HCT116 (cell line): ENCODE data around the gene DCAF6.

ENCODE experiments used
- ATF3 ChIP-seq: IDR thresholded peaks from 2 replicates; pipeline ENCODE4 v1.6.1; 2012
- CEBPB ChIP-seq: IDR thresholded peaks from 2 replicates; pipeline ENCODE4 v1.6.1; 2012; ENCODE audit warnings: low read depth
- CTCF ChIP-seq, 3 experiments: fragments of 200-600 bp in 1 of 3; sonication (generic) in 1 of 3; IDR thresholded peaks in 2 of 3; conservative IDR thresholded peaks in 1 of 3; 2 replicates each; pipeline ENCODE4 v1.5.1; 2012 to 2017; ENCODE audit warnings: low read depth in 2 of 3, low read length in 2 of 3, antibody characterized with exemption in 1 of 3, borderline replicate concordance in 1 of 3, control low read depth in 1 of 3, mild to moderate bottlenecking in 1 of 3, mixed read lengths in 1 of 3, mixed run types in 1 of 3, moderate library complexity in 1 of 3; ENCODE audit not compliant: insufficient read depth in 1 of 3
- EGR1 ChIP-seq: IDR thresholded peaks from 2 replicates; pipeline ENCODE4 v1.6.1; 2012; ENCODE audit warnings: low read depth
- ELF1 ChIP-seq: IDR thresholded peaks from 2 replicates; pipeline ENCODE4 v1.6.1; 2012; ENCODE audit warnings: low read depth, borderline replicate concordance
- EZH2 ChIP-seq: fragments of 200-600 bp; sonication (generic); IDR thresholded peaks from 2 replicates; pipeline ENCODE4 v1.6.1; 2017; ENCODE audit warnings: antibody characterized with exemption, mixed run types
- JUND ChIP-seq: IDR thresholded peaks from 2 replicates; pipeline ENCODE4 v1.6.1; 2012
- POLR2A ChIP-seq: IDR thresholded peaks from 2 replicates; pipeline ENCODE4 v1.7.0; 2011; ENCODE audit warnings: borderline replicate concordance; ENCODE audit not compliant: insufficient read depth, insufficient read length; ENCODE audit errors: extremely low read depth
- POLR2AphosphoS5 ChIP-seq: IDR thresholded peaks from 2 replicates; pipeline ENCODE4 v1.6.1; 2011; ENCODE audit warnings: mild to moderate bottlenecking, low read depth, low read length, moderate library complexity
- REST ChIP-seq: IDR thresholded peaks from 2 replicates; pipeline ENCODE4 v1.6.1; 2012; ENCODE audit warnings: low read depth
- SIN3A ChIP-seq: IDR thresholded peaks from 2 replicates; pipeline ENCODE4 v1.6.1; 2012; ENCODE audit warnings: low read depth

- TF ChIP-seq CTCF (IDR thresholded peaks at IDR 0.05 in 2 of 3, conservative IDR thresholded peaks at IDR 0.05 in 1 of 3; ENCODE audit: borderline replicate concordance in 1 of 3, insufficient read depth in 1 of 3, low read depth in 2 of 3, low read length in 2 of 3): no peak
- TF ChIP-seq POLR2A: no peak
- no peak for TF ChIP-seq JUND
- no peak for TF ChIP-seq ATF3
- TF ChIP-seq EGR1: no peak
- TF ChIP-seq ELF1: no peak
- no peak for TF ChIP-seq POLR2AphosphoS5
- TF ChIP-seq EZH2: no peak
- TF ChIP-seq REST: no peak
- no peak for TF ChIP-seq CEBPB
- no peak for TF ChIP-seq SIN3A
Measured at GRCh38 chr1:168064216-168064615, 127.7 kb downstream of the DCAF6 start.
